ENCODE data around the gene ANKRD60. TPM values are rescaled to one million over a fixed set of nuclear protein-coding genes. Genes with fewer than 3 reads are reported as not detected.

ANKRD60 gene
- not detected for total RNA-seq
- long read RNA-seq, donor 1, partial matches to known transcripts: 0 of 1 reads
- long read RNA-seq, donor 1, other reads (novel, unspliced or antisense): 1 of 1 reads
- long read RNA-seq, donor 2: 0 reads

GRCh38 chr20:58228484-58229197, at the start of gene ANKRD60:
Gene ANKRD60, minus strand, starts transcription at chr20:58228653. Its CDS starts 0 bp downstream, at chr20:58228653.
- Histone ChIP-seq H3K4me1 (ENCODE audit: low read depth) (peaks cover 10% of the 10 kb centered on the region), H3K36me3 (ENCODE audit: low read depth) (no peaks in the 10 kb centered on the region), H3K9me3 (no peaks in the 10 kb centered on the region), H3K4me3 (no peak within 1 kb of the TSS)
- TF ChIP-seq CTCF (IDR thresholded peaks at IDR 0.05): no peak
- ATAC-seq: peak; percentile 23
- DNase-seq: no peak
- intact Hi-C loops (cut with DNase I, micrococcal nuclease): no loop called here

DNA sequence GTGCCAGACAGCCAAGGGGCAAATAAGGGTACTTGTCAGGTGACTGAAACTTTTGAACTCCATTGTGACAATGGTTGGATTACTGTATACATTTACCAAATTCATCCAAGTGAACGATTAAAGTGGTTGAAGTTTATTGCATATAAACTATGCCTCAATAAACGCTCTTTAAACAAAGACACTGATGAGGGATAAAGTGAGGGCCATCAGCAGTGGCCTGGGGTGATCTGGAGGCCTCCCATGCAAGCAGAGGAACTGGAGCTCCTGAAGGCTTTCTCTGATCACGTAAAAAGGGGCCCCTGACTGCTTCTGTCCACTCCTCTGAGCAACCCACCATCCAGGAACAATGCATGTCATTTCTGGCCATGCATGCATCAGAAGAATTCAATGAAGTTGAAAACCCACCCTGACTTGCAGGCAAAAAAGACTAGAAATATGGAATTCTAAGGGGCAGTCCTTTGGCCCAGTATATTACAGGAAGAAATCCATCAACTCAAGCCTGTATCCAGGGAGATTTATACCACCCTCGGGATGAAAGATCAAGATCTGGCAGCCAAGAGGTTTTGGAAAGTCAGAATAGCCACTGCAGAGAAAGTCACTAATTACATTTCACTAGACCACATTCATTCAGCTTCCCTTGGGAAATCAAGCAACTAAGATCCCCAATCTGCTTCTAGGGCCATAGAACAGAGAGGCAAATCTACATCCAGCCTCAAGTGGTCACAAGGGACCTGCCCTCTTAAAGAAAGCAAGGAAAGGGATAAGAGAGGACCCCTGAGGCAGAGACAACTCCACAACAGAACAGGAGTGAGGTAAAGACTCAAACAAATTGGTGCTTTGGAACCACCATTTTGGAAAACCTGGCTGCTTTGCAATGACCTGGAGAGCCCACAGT, 49.4 kb upstream of the ANKRD60 start:
- H3K9me3 ChIP-seq: no peaks in the 10 kb centered on the region
- DNase-seq (no peak), ATAC-seq (no peak)
- TF ChIP-seq CTCF (IDR thresholded peaks at IDR 0.05): no peak
- intact Hi-C loops (cut with DNase I, micrococcal nuclease): no loop called here
- no peaks in the 10 kb centered on the region for H3K36me3 ChIP-seq (ENCODE audit: low read depth)
- H3K4me3 ChIP-seq: no peak overlapping the region
- H3K4me1 ChIP-seq (ENCODE audit: low read depth): no peaks in the 10 kb centered on the region

DNA sequence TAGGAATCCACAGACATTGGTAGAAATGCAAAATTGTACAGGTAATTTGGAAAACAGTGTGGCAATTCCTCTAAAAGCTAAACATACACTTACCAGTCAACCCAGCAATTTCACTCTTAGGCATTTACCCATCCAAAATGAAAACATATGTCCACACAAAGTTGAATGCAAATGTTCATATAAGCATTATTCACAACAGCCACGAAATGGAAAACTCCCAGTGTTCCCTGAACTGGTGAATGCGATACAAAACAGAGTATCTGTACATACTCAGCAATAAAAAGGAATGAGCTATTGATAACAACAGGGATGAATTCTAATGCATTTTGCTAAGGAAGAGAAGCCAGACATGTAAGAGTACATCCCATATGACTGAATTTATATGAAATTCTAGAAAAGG, 48.7 kb upstream of the ANKRD60 start:
- no peak overlapping the region for H3K4me3 ChIP-seq
- no peaks in the 10 kb centered on the region for H3K4me1 ChIP-seq (ENCODE audit: low read depth)
- H3K9me3 ChIP-seq: no peaks in the 10 kb centered on the region
- ATAC-seq (no peak), DNase-seq (no peak)
- TF ChIP-seq CTCF (IDR thresholded peaks at IDR 0.05): no peak
- intact Hi-C loops (cut with DNase I, micrococcal nuclease): no loop called here
- H3K36me3 ChIP-seq (ENCODE audit: low read depth): no peaks in the 10 kb centered on the region

GRCh38 chr20:58274384-58274783, 45.9 kb upstream of the ANKRD60 start:
- ATAC-seq: no peak

More at GRCh38 chr20:58274384-58274783, 45.9 kb upstream of the ANKRD60 start:
- peaks cover under 1% of the 10 kb centered on the region for H3K4me1 ChIP-seq (ENCODE audit: low read depth)
- no peak overlapping the region for H3K4me3 ChIP-seq
- H3K9me3 ChIP-seq: no peaks in the 10 kb centered on the region
- no peak for TF ChIP-seq CTCF (IDR thresholded peaks at IDR 0.05)
- H3K36me3 ChIP-seq (ENCODE audit: low read depth): no peaks in the 10 kb centered on the region
- DNase-seq: no peak
- intact Hi-C loops (cut with DNase I, micrococcal nuclease): no loop called here

Data from mucosa of descending colon (tissue), 3 donors.